Adrenal gland (tissue), 5 donors: Measurements from ENCODE around the gene MACF1.

ENCODE experiments used
- POLR2A ChIP-seq, 2 donors: fragments of 450-650 bp; IDR thresholded peaks; one replicate each; pipeline ENCODE4 v1.6.1; 2017; ENCODE audit warnings: antibody characterized with exemption in 2 of 2, mild to moderate bottlenecking in 2 of 2, moderate library complexity in 1 of 2
- TF ChIP-seq, protein P1 (sequence below), 6 experiments: fragments of 450-650 bp in 4 of 6; fragments of 200-600 bp in 2 of 6; sonication (generic) in 1 of 6; IDR thresholded peaks; 1 replicate in 5 of 6; 2 replicates in 1 of 6; pipeline versions ENCODE4 v1.5.1 to v1.8.0; 2016 to 2021; ENCODE audit warnings: antibody characterized with exemption in 6 of 6, mild to moderate bottlenecking in 2 of 6, moderate library complexity in 1 of 6
- donor health status: DM: no; HTN: no; CAD: no.

DNA sequence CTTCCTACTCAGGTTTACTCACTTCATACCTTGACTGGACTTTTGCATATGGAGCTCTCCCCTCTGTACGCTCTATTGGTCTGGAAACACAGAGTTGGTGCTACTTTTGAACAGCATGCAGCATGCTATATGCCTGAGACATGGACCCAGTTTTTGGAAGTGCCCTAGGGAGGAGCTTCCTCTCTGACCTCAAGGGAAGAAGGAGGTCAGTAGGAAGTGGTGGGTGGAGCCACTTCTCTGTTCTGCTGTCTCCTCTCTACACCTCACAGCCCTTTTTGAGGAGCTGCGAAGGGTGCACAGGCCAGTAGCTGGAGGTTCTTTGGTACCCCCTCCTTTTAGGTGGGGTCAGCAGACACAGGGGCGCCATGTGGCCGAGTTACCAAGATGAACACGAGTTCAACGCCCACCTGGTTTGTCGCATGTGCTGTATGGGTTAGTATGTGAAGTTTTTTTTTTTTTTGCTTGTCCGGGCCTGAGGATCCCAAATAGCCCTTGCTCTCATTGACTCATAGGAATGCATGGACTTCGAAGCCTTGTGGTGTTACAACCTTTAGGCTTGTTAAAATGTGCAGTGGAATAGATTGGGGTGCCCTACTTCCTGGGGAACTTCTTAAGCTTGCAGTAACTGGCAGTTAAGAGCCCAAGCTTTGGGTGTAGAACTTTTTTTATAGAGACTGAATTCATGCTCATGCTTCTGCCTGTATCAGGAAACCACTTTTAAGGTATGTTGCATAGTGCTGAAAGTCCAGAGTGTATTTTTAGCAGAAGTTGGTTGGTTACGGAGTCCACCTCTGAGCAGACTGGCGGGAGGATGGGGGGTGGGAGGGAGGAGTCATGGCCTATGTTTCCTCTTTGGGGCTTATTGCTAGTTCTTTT lies 10.7 kb downstream of the MACF1 start:
- no peak for TF ChIP-seq POLR2A (IDR thresholded peaks at IDR 0.05)
- TF ChIP-seq, protein P1, sequence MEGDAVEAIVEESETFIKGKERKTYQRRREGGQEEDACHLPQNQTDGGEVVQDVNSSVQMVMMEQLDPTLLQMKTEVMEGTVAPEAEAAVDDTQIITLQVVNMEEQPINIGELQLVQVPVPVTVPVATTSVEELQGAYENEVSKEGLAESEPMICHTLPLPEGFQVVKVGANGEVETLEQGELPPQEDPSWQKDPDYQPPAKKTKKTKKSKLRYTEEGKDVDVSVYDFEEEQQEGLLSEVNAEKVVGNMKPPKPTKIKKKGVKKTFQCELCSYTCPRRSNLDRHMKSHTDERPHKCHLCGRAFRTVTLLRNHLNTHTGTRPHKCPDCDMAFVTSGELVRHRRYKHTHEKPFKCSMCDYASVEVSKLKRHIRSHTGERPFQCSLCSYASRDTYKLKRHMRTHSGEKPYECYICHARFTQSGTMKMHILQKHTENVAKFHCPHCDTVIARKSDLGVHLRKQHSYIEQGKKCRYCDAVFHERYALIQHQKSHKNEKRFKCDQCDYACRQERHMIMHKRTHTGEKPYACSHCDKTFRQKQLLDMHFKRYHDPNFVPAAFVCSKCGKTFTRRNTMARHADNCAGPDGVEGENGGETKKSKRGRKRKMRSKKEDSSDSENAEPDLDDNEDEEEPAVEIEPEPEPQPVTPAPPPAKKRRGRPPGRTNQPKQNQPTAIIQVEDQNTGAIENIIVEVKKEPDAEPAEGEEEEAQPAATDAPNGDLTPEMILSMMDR (IDR thresholded peaks at IDR 0.05): no peak
